Activated T-cell treated with anti-CD3 and anti-CD28 coated beads, Interleukin-2, amount 50 U/mL, for 1 hour (primary cell): Measurements from ENCODE around the gene SLC5A11.
"Not testable (repeated sequence)": the region's sequence is repeated elsewhere in the genome, so short reads cannot be mapped to it uniquely, and the experiment has no call there.

Source experiments
- DNase-seq: peaks from one replicate; pipeline ENCODE4 v3.0.0-alpha.2; 2020

Gene SLC5A11, protein sequence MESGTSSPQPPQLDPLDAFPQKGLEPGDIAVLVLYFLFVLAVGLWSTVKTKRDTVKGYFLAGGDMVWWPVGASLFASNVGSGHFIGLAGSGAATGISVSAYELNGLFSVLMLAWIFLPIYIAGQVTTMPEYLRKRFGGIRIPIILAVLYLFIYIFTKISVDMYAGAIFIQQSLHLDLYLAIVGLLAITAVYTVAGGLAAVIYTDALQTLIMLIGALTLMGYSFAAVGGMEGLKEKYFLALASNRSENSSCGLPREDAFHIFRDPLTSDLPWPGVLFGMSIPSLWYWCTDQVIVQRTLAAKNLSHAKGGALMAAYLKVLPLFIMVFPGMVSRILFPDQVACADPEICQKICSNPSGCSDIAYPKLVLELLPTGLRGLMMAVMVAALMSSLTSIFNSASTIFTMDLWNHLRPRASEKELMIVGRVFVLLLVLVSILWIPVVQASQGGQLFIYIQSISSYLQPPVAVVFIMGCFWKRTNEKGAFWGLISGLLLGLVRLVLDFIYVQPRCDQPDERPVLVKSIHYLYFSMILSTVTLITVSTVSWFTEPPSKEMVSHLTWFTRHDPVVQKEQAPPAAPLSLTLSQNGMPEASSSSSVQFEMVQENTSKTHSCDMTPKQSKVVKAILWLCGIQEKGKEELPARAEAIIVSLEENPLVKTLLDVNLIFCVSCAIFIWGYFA

DNA sequence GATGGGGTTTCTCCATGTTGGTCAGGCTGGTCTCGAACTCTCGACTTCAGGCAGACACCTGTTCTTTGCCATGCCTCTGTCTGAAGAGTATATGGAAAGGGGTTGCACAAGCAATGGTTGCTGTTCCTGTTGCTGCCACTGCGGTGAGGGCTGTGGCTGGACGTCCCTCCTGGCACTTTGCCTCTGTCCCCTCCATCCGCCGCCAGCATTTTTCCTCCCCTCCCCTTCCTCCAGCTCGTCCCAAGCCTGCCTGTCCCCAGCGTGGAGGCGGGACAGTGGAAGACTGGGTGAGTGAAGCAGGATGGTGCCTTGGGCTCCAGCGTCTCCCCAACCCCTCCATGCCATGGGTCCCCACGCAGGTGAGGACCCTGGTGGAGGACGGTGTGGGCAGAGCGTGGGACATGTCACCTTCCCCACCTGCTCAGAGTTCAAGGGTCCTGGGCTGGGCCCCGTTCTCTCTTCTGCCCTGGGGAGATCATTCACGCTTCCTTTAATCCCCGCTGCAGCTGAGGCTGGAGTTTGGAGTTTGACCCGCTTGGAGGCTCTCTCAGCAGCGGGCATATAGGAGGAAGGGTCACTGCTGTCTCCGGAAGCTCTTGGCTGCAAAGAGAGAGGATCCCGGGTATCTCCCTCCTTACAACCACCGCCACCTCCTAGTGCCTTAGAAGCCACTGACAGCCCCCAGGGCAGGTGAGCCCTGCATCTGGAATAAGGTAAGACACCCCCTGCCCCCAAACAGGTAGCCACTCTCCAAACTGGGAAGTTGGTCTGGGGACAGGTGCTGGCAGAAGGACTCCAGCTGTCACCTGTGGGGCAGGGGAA lies at the start of gene SLC5A11:
SLC5A11 (plus strand) TSS at position 238 of the 822 bp plus-strand sequence. CDS start 12,681 bp downstream, outside the sequence.
- DNase-seq, result no peak

DNA sequence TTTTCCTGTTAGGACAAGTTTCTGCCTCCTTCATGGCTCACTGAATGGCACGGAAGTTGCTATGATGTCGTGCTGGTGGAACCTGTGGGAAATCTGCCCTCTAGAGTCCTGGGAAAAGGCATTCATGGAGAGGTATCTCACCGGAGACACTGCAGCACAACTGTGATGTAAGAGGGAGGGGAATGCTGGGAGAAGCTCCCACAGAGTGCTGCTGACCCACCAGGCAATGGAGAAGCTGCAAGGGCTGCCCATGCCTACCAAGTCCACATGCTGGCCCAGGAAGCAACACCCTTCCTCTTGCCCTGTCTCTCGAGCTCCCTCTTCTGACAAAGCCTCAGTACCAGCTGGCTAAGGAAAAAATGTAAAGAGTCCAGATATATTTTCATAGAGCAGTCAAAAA lies 45.2 kb upstream of the SLC5A11 start:
- DNase-seq, result no peak

DNA sequence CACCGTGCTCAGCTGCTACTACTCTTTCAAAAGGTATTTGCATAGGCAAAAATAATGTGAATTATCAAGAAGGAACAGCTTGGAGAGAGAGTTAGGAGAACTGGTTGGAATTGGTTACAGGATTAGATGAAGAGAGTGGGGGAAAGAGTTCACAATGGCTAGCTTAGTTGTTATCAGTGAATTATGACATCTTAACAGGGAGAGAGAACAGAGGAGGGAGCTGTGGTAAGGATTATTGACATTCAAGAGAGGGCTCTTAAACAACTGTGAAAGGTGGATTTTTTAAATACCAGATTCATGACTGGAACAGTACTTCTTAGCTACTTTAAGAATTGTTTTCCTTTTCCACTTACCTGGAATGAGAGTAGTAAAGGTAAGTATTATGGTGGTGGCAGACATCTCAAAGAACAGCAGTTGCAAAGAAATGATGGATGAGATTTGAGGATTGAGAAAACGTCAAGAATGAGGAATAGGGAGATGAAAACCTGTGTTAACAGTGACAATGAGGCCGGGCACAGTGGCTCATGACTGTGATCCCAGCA lies 43.9 kb upstream of the SLC5A11 start:
- no peak for DNase-seq

DNA sequence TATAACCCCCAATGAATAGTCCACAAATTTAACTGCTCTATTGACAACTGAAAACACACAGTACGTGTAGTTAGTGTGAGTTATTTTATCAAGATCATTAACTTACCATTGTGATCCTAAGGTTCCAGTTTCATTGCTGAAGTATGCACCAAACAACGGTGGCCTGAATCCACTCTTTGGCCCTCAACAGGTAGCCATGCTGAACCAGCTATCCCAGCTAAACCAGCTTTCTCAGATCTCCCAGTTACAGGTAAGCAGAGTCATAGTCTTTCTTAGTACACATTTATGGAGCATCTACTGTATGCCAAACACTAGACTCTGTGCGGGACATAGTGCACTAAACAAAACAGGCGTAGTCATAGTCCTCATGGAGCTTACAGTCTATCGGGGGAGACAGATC lies 40.3 kb upstream of the SLC5A11 start:
- DNase-seq, result no peak

DNA sequence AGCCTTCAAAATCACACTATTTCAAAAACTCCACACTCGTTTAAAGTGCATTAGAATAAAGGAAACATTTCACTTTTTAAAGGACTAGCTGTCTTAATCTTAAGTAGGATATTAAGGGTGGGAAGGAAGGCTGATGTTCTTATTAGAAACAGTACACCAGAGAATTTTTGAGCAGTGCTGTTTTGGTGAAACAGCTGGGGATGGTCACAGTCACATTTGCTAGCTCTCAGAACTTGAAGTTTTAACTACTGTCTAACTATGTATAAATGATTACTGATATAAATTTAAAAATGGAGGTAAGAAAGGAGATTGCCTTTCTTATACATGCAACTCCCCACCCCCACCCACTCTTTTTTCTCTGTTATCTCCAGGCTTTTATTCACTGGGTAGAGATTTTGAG lies 38.5 kb upstream of the SLC5A11 start:
- DNase-seq, result no peak

DNA sequence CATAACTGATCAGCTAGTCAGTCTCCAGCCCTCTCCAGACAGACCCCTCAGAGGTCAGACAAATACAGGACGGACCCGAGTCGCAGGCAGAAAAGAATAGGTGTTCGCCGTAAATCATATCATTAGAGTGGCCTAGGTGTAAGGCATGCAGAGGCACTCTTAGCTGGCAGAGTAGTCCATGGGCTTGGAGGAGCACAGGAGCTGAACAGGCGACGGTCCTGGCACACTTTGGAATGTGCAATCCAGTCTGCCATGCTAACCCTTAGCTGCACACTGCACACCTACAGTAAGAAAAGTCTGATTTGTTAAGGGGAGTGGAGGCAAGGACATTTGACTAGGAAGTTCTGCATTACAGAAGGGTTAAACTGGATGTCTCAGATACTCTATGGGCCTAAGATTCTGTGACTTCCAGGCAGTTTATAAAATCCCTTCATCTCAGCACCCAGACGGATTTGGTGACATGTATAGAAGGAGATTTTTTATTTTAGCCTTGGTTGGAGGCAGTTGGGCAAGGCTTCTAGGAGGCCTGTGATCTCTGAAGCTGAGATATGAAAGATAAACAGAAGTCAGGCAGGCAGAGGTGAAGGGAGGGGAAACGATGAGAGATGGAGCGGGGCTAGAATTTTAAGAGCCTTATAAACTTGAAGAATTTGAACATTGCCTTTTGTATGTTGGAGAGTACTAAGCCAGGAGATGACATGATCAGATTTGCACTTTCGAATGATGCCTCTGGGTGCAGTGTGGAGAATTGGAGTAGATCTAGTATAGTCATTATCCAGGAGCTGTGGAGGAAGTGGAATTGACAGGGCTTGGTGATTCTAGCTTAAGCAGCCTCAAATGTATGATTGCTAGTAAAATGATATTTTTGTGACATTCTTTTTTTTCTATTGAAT lies 34.6 kb upstream of the SLC5A11 start:
- no peak for DNase-seq

DNA sequence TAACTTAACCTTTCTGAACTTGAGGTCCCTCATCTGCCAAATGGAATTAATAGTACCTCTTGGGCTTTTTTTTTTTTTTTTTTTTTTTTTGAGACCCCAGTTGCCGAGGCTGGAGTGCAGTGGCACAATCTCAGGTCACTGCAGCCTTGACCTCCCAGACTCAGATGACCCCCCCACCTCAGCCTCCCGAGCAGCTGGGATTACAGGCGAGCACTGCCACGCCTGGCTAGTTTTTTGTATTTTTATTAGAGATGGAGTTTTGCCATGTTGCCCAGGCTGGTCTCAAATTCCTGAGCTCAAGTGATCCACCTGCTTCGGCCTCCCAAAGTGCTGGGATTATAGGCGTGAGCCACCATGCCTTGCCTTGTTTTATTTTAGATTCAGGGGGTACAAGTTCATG lies 33.0 kb upstream of the SLC5A11 start:
- DNase-seq, result not testable (repeated sequence)

DNA sequence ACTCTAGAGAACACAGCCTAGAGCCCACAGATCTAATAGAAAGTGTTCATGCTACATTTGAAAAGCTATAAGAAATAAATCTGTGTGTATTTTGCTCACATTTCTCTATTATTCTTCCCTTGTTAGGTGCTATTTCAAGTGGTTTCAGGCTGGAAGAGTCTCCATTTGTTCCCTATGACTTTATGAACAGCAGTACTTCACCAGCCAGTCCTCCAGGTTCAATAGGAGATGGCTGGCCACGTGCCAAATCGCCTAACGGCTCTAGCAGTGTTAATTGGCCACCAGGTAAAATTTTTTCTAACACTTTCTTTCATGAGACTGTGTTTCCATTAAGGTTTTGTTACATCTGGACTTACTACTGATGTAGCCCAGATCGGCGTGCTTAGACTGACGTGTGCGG lies 30.7 kb upstream of the SLC5A11 start:
- no peak for DNase-seq

DNA sequence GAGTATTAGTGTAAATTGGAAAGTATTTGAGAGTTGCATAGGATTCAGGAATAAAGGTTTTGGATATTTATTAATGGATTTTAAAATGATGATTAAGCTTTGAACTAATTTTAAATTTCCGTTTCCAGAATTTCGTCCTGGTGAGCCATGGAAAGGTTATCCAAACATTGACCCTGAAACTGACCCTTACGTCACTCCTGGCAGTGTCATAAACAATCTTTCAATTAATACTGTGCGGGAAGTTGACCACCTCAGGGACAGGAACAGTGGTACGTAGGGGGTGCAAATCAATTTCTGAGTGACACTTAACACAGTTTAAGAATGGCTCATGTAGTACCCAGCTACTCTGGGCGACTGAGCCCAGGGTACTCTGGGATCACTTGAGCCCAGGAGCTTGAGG lies 29.1 kb upstream of the SLC5A11 start:
- no peak for DNase-seq

DNA sequence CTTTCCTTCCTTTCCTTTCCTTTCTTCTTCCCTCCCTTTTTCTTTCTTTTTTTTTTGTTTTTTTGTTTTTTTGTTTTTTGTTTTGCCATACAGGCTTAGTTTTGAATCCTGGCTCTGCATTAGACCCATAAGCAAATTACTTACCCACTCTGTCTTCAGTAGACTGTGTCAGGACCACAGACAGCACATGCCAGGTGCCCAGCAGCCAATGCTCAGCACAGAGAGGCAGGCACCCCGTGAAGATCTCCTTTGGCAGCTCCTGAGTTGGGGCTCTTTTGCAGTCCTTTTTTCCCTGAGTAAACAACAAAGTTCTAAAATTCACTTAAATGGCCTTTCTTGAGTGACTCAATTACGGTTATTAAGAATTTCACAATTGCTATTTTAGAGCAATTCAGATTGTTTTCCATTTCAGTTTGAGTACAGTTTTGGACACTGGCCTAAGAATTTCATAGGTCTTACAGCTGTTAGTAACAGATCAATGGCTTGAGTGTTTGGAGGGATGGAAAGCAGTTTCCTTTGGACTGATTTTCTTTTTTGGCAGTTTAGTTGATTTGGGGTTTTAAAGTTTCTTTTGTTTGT lies 26.2 kb upstream of the SLC5A11 start:
- no peak for DNase-seq

DNA sequence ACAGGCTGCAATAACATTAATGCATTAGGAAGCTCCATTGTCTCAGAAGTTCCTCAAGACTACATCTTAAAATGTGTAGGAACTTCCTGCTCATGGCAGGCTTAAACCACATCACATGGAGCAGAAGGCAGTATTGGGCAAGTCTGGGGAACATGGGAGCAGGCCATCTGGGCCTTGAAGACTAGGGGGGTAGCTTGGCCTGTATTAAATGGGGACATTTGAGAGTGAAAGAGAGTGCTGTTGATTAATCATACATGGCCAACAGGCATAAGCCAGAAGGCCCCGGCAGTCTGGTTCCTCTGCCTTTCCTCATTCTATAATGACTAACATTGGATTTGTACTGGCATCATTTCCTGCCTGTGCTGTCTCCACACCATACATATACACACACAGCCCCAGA lies 25.2 kb upstream of the SLC5A11 start:
- DNase-seq, result no peak

DNA sequence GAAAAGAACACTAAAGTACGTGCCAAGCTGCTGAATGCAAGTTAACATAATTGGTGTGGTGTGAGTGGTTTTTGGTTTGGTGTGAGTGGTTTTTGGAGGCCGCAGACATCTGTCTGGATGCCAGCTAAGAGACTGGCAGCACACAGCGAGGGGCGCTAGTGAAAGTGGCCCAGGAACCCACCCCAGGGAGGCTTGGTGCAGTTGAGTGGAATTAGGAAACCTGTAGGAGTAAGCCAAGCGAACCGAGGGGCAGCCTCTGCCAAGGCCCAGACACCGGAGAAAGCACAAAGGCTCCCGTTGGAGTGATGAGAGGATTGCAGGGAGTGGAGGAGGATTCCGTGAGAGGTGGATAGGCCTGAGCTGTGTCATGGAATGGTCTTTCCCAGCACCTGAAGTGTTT lies 24.6 kb upstream of the SLC5A11 start:
- DNase-seq, result no peak

DNA sequence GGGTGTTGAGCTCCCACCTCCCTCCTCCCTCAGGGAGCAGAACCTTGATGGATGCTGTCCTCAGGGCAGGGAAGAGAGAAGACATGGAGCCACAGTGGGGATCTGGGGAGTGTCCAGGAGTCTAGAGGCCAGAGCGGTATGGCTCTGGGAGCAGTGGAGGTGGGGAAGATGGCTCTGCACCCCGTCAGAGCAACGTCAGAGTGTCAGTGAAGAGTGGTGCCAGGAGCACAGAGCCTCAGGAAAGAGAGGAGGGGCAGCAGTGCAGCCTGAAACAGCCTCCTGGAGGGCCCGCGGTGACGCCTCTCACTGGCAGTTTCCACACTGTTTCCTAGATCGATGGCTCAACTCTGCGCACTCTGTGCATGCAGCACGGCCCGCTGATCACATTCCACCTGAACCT lies 23.2 kb upstream of the SLC5A11 start:
- DNase-seq, result no peak

DNA sequence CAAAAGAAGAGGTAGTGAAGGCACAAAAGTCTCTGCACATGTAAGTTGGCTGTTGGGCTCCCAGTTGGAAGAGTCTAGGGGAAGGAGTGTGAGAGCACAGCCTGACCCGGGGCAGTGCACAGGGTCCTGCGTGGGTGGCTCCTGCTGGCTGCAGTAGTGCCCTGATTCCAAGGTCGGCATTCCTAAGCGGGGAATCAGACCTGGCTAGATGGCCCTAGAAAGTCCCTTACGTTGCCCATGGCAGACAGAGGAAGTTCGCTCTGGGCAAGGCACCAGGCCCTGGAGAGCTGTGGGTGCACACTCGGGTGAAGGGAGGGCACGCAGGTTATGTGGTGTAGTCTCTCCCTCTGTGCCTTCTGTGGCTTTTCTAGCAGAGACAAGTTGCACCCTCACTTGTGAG lies 22.8 kb upstream of the SLC5A11 start:
- DNase-seq, result no peak

DNA sequence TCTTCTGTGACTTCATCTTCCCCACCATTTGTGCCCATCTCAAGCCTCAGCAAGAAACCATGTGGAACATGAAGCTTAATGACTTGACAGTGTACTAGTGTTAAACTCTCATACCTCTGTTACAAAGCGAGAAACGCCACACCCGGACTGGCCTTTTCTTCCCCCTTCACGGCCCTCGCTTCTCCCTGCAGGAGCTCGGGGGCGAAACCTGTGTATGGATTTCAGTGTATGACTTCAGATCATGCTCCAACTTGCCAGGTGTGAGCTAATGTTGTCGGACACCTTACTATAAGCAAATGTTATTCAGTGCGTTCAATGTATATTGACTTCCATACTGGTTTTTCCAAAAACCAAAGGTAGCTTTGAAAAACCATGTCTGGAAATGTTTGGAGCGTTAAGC lies 20.1 kb upstream of the SLC5A11 start:
- DNase-seq, result no peak

DNA sequence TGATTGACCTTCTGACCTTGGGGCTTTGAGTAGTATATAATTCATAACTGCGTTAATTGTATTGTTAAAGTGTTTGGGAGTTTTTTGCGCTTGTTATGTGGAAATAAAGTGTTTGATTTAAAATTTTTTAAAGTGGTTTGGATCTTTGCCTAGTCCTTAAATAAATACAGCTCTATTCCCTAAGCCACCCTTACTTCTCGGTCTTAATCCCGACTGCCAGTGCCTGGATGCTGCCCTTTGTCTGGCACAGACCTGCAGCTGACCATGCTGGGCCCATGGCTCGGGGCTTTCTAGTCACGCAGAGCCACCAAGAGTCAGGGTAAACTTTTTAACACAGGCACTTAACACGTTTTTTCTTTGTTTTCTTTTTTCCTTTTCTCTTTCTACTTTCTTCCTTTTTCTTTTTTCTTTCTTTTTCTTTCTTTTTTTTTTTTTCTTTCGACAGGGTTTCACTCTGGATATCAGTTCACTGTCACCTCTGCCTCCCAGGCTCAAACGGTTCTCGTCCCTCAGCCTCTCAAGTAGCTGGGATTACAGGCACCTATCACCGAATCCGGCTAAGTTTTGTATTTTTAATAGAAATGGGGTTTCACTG lies 19.6 kb upstream of the SLC5A11 start:
- DNase-seq, result no peak

DNA sequence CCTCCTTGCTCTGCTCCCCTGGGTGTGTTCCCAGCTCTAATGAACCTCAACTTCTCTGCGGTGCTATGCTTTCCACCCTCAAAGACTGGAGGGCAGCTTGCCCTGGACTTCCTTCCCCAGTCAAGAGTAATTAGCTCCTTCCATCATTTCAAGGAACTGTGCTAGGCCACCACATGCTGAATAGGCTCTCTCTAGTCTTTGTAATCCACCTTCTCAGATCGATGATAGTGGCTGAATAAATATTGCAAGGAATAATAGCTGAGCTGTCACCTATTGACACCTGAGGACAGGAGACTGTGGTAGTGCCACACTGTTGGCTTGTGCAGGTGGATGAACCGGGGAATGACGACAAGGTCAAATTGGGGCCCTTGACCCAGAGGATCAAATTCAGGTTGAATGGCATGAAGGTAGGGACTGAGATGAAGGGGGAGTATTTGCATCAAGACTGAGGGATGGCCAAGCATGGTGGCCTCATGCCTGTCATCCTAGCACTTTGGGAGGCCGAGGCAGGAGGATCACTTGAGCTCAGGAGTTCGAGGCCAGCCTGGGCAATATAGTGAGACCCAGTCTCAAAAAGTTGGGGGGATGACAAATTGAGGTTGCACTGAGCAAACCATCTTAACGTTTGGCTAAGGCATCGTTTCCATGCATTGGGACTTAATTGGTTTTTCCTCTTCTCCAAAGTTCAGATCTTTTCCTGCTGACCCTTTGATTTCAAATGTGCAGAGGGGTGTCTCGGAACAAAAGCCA lies 18.8 kb upstream of the SLC5A11 start:
- DNase-seq, result no peak

DNA sequence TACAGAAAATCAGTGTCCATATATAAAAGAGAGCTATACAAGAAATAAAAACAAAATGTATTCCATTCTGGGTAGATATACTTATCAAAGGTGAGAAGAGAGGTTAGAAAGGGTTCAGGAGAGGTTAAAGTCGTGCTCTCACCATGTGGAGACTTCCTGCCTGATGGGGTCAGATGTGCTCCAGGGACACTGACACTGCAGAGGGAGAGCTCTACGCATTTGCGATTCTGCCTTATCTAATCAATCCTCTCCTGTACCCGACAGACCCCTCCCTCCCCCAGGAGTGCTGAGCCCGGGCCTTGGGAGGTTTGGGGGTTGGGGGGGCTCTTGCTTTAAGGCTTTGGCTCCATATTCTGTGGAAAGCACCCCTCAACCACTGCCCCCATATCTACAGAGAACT lies 16.6 kb upstream of the SLC5A11 start:
- DNase-seq, result no peak

DNA sequence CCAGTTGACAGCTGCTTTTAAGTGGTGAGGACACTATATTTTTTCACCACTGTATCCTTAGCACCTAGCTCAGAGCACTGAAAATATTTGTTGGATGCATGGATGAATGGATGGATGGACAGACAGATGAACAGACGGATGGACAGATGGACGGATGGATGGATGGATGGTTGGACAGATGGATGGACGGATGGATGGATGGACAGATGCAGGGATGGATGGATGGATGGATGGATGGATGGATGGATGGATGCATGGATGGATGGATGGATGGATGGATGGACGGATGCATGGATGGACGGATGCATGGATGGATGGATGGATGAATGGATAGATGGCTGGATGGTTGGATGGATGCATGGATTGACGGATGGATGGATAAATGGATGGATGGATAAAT lies 12.4 kb upstream of the SLC5A11 start:
- DNase-seq, result no peak

DNA sequence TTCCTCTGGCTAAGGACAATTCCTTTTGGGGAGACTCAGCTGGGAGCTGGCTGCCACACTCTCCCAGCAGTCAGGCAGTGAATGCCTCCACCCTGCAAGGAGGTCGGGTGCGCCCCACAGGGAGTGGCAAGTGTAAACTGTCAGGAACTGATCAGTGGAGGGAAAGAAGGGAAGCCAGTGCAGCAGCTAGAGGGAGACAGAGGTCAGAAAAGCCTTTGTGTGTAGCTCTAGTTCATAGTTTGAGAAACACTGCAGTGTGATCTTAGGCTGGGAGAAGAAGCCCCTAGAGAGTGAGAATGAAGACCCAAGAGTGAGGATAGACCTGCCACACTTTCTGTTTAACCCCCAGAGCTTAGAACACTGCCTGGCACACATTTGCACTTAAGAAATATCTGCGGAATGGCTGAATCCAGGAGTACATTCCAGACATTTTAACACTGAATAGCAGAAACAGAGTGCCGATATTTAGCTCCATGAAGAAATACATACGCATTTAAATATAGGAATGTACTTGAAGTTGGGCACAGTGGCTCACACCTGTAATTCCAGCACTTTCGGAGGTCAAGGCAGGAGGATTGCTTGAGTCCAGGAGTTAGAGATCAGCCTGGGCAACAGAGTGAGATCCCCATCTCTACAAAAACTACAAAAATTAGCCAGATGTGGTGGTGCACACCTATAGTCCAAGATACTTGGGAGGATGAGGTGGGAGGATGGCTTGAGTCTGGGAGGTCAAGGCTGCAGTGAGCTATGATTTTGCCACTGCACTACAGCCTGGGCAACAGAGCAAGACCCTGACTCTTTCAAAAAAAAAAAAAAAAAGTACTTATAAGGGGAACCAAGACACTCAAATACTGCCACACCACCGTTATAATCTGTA lies 11.1 kb upstream of the SLC5A11 start:
- DNase-seq, result no peak
